HFFc6 (cell line): ENCODE data around the gene PSME3. TPM values are rescaled to one million over a fixed set of nuclear protein-coding genes. Genes with fewer than 3 reads are reported as not detected.

Experiments used
- DNase-seq: peaks from one replicate; pipeline ENCODE4 v3.0.0-alpha.2; 2018
- H3K27ac Mint-ChIP-seq: 2 replicates; pipeline ENCODE4 v1.8.0; 2020; ENCODE audit warnings: mild to moderate bottlenecking, mixed read lengths
- H3K27me3 Mint-ChIP-seq: 2 replicates; pipeline ENCODE4 v1.8.0; 2021; ENCODE audit warnings: mild to moderate bottlenecking, moderate library complexity, mixed read lengths; ENCODE audit not compliant: insufficient read depth
- H3K36me3 Mint-ChIP-seq: 2 replicates; pipeline ENCODE4 v1.8.0; 2021; ENCODE audit warnings: low read depth, mixed read lengths
- H3K4me1 Mint-ChIP-seq: 2 replicates; pipeline ENCODE4 v1.8.0; 2020; ENCODE audit warnings: low read depth, mixed read lengths
- H3K4me3 Mint-ChIP-seq: 2 replicates; pipeline ENCODE4 v1.8.0; 2020; ENCODE audit warnings: mild to moderate bottlenecking, moderate library complexity, mixed read lengths
- H3K9me3 Mint-ChIP-seq: 2 replicates; pipeline ENCODE4 v1.8.0; 2020; ENCODE audit warnings: mild to moderate bottlenecking, mixed read lengths
- CTCF ChIP-seq: fragments of 200-600 bp; sonication (generic); IDR thresholded peaks from 2 replicates; pipeline ENCODE4 v1.5.0; 2021; ENCODE audit warnings: antibody characterized with exemption, mild to moderate bottlenecking
- long read RNA-seq: library from polyadenylated mRNA; unstranded; transcript quantifications from one replicate; pipeline ENCODE4 v2.0.0, GENCODE V29; 2019
- total RNA-seq, 6 experiments: library from RNA; stranded (reverse); fragmentation: NEBNext Ultra II Directional; extraction: Animal tissue kit (Norgen Biotek cat#: 25700); gene quantifications; 2 replicates in 1 of 6; 3 replicates in 5 of 6; pipeline ENCODE4 v1.2.3, GENCODE V29; 2021

Gene PSME3
- 100 to 1,000 TPM; 153 to 184 (median 162) TPM for total RNA-seq
- long read RNA-seq, transcript PSME3-210 (11 exons, 998 nt), result major isoform, 79 of 92 reads
- long read RNA-seq, partial matches to known transcripts, result 5 of 92 reads
- long read RNA-seq, other reads (novel, unspliced or antisense), result 8 of 92 reads

- peaks cover 5% of the 10 kb centered on the region; the same call in 1 of the 2 replicates for H3K27me3 Mint-ChIP-seq
- H3K4me3 Mint-ChIP-seq, result peak within 1 kb of the TSS; percentile 98
- DNase-seq, result peak; percentile 85
- H3K4me1 Mint-ChIP-seq, result peaks cover 21% of the 10 kb centered on the region
- peaks cover 16% of the 10 kb centered on the region; the same call in 1 of the 2 replicates for H3K36me3 Mint-ChIP-seq
- no peaks in the 10 kb centered on the region for H3K9me3 Mint-ChIP-seq
- H3K27ac Mint-ChIP-seq, result peak within 1 kb of the TSS; percentile 99
- TF ChIP-seq CTCF, result peak; percentile 25; the same call in 1 of the 2 replicates
Observed at GRCh38 chr17:42832934-42833766, at the start of gene PSME3. Gene PSME3, plus strand, starts transcription at chr17:42833397. Its CDS starts 235 bp downstream, at chr17:42833632.

GRCh38 chr17:42783791-42784138 is 49.4 kb upstream of the PSME3 start:
- DNase-seq, result no peak
- Mint-ChIP-seq H3K27me3 (no peaks in the 10 kb centered on the region; the same call in none of the 2 replicates), H3K4me1 (peaks cover 44% of the 10 kb centered on the region), H3K36me3 (peaks cover 44% of the 10 kb centered on the region), H3K27ac (peak overlapping the region; percentile 86), H3K9me3 (no peaks in the 10 kb centered on the region), H3K4me3 (peak overlapping the region; percentile 98)
- no peak for TF ChIP-seq CTCF

GRCh38 chr17:42784409-42784808 is 48.8 kb upstream of the PSME3 start:
- Mint-ChIP-seq H3K36me3 (peaks cover 45% of the 10 kb centered on the region), H3K27me3 (no peaks in the 10 kb centered on the region; the same call in none of the 2 replicates), H3K4me3 (no peak overlapping the region), H3K4me1 (peaks cover 40% of the 10 kb centered on the region), H3K9me3 (no peaks in the 10 kb centered on the region), H3K27ac (no peak overlapping the region)
- no peak for DNase-seq
- no peak for TF ChIP-seq CTCF

- H3K4me1 Mint-ChIP-seq, result peaks cover 34% of the 10 kb centered on the region
Observed at GRCh38 chr17:42784811-42785592, 48.2 kb upstream of the PSME3 start.

More at GRCh38 chr17:42784811-42785592, 48.2 kb upstream of the PSME3 start:
- TF ChIP-seq CTCF, result no peak
- DNase-seq, result no peak
- no peak overlapping the region for H3K4me3 Mint-ChIP-seq
- H3K9me3 Mint-ChIP-seq, result no peaks in the 10 kb centered on the region
- no peak overlapping the region for H3K27ac Mint-ChIP-seq
- peaks cover 47% of the 10 kb centered on the region for H3K36me3 Mint-ChIP-seq
- H3K27me3 Mint-ChIP-seq, result no peaks in the 10 kb centered on the region; the same call in 1 of the 2 replicates
